GM23338 (cell line): ENCODE data around the gene CDK14. TPM values are rescaled to one million over a fixed set of nuclear protein-coding genes. Genes with fewer than 3 reads are reported as not detected.

ENCODE experiments used
- ATAC-seq: fragments of 200-7000 bp; cut with Tn5 transposase; 3 replicates; pipeline ENCODE4 v1.9.1; 2020
- DNase-seq: peaks from one replicate; pipeline ENCODE4 v3.0.0-alpha.2; 2015; ENCODE audit warnings: low spot score
- H2AFZ ChIP-seq: fragments of 200-600 bp; sonication (generic); 2 replicates; pipeline ENCODE4 v1.8.0; 2016; ENCODE audit warnings: antibody characterized with exemption, mild to moderate bottlenecking, moderate library complexity
- H3F3A ChIP-seq: fragments of 200-600 bp; sonication (generic); replicated peaks from 2 replicates; pipeline ENCODE4 v1.8.0; 2017; ENCODE audit warnings: antibody characterized with exemption, mixed run types, low read depth
- H3K27ac ChIP-seq: fragments of 200-600 bp; sonication (generic); 2 replicates; pipeline ENCODE4 v1.6.1; 2016; ENCODE audit warnings: low read depth
- H3K27me3 ChIP-seq: fragments of 200-600 bp; sonication (generic); 2 replicates; pipeline ENCODE4 v1.8.0; 2016; ENCODE audit warnings: mild to moderate bottlenecking, mixed run types, moderate library complexity; ENCODE audit not compliant: insufficient read depth
- H3K36me3 ChIP-seq: fragments of 200-600 bp; sonication (generic); 2 replicates; pipeline ENCODE4 v1.8.0; 2016; ENCODE audit warnings: mild to moderate bottlenecking; ENCODE audit not compliant: insufficient read depth
- H3K4me1 ChIP-seq: fragments of 200-600 bp; sonication (generic); 2 replicates; pipeline ENCODE4 v1.8.0; 2016; ENCODE audit warnings: mild to moderate bottlenecking, moderate library complexity; ENCODE audit not compliant: insufficient read depth
- H3K4me2 ChIP-seq: fragments of 200-600 bp; sonication (generic); 2 replicates; pipeline ENCODE4 v1.7.1; 2017; ENCODE audit warnings: mixed run types
- H3K4me3 ChIP-seq: fragments of 200-600 bp; sonication (generic); 2 replicates; pipeline ENCODE4 v1.6.1; 2016; ENCODE audit warnings: mixed run types
- H3K79me2 ChIP-seq: fragments of 200-600 bp; sonication (generic); replicated peaks from 2 replicates; pipeline ENCODE4 v1.8.0; 2017; ENCODE audit warnings: mild to moderate bottlenecking; ENCODE audit not compliant: insufficient read depth
- H3K9me2 ChIP-seq: fragments of 200-600 bp; sonication (generic); 2 replicates; pipeline ENCODE4 v1.8.0; 2017; ENCODE audit not compliant: insufficient read depth
- H4K20me1 ChIP-seq: fragments of 200-600 bp; sonication (generic); replicated peaks from 2 replicates; pipeline ENCODE4 v1.8.0; 2017; ENCODE audit warnings: mild to moderate bottlenecking; ENCODE audit not compliant: insufficient read depth
- H3K27ac Mint-ChIP-seq: 2 replicates; pipeline ENCODE4 v1.8.0; 2020; ENCODE audit warnings: inconsistent platforms, mild to moderate bottlenecking, moderate library complexity, mixed read lengths
- H3K27me3 Mint-ChIP-seq: 3 replicates; pipeline ENCODE4 v1.8.0; 2022; ENCODE audit warnings: low read depth, mild to moderate bottlenecking, moderate library complexity, mixed read lengths, inconsistent platforms; ENCODE audit not compliant: insufficient read depth, poor library complexity
- H3K36me3 Mint-ChIP-seq: 3 replicates; pipeline ENCODE4 v1.8.0; 2021; ENCODE audit warnings: low read depth, mild to moderate bottlenecking, inconsistent platforms, moderate library complexity, mixed read lengths
- H3K4me1 Mint-ChIP-seq: 3 replicates; pipeline ENCODE4 v1.8.0; 2020; ENCODE audit warnings: mild to moderate bottlenecking, inconsistent platforms, mixed read lengths
- H3K4me3 Mint-ChIP-seq: 3 replicates; pipeline ENCODE4 v1.8.0; 2021; ENCODE audit warnings: moderate library complexity, mild to moderate bottlenecking, inconsistent platforms, mixed read lengths
- H3K9me3 Mint-ChIP-seq: 3 replicates; pipeline ENCODE4 v1.8.0; 2020; ENCODE audit warnings: moderate library complexity, mild to moderate bottlenecking, inconsistent platforms, mixed read lengths
- EZH2 ChIP-seq: fragments of 200-600 bp; sonication (generic); IDR thresholded peaks from one replicate; pipeline ENCODE4 v1.8.0; 2017; ENCODE audit warnings: antibody characterized with exemption, mild to moderate bottlenecking, low read depth; ENCODE audit not compliant: unreplicated experiment
- EZH2phosphoT487 ChIP-seq: fragments of 200-600 bp; sonication (generic); IDR thresholded peaks from one replicate; pipeline ENCODE4 v1.8.1; 2018; ENCODE audit warnings: antibody characterized with exemption; ENCODE audit not compliant: unreplicated experiment
- JUNB ChIP-seq: IDR thresholded peaks from one replicate; pipeline ENCODE4 v1.6.1; 2016; ENCODE audit warnings: antibody characterized with exemption; ENCODE audit not compliant: unreplicated experiment
- NANOG ChIP-seq: IDR thresholded peaks from 2 replicates; pipeline ENCODE4 v1.6.1; 2016; ENCODE audit warnings: antibody characterized with exemption, borderline replicate concordance
- POLR2AphosphoS5 ChIP-seq: IDR thresholded peaks from 2 replicates; pipeline ENCODE4 v1.6.1; 2016; ENCODE audit warnings: antibody characterized with exemption, low read depth
- REST ChIP-seq: IDR thresholded peaks from one replicate; pipeline ENCODE4 v1.6.1; 2018; ENCODE audit warnings: antibody characterized with exemption; ENCODE audit not compliant: unreplicated experiment
- STAT1 ChIP-seq: IDR thresholded peaks from one replicate; pipeline ENCODE4 v1.6.1; 2016; ENCODE audit warnings: antibody characterized with exemption; ENCODE audit not compliant: unreplicated experiment
- ZNF114 ChIP-seq: fragments of 250-450 bp; sonication (Bioruptor Pico); IDR thresholded peaks from 2 replicates; pipeline ENCODE4 v1.5.0; 2020; ENCODE audit warnings: mild to moderate bottlenecking, moderate library complexity
- ZNF331 ChIP-seq: fragments of 250-450 bp; sonication (Bioruptor Pico); IDR thresholded peaks from 2 replicates; pipeline ENCODE4 v1.5.0; 2020; ENCODE audit warnings: low read depth, mild to moderate bottlenecking, moderate library complexity
- polyA plus RNA-seq: library from polyadenylated mRNA; unstranded; fragments of >200 nt; fragmentation: Nextera tagmentation; extraction: Ambion mirVana; gene quantifications from 2 replicates; pipeline ENCODE4 v1.2.1, GENCODE V29; 2016
- total RNA-seq: library from RNA; depleted of rRNA; stranded (reverse); fragments of >200 nt; shearing (Covaris generic); gene quantifications from 2 replicates; pipeline ENCODE4 v1.2.3, GENCODE V29; 2014
- TF ChIP-seq, protein P1 (sequence below), 2 experiments: fragments of 200-600 bp in 1 of 2; sonication (generic) in 1 of 2; conservative IDR thresholded peaks; 2 replicates each; pipeline versions ENCODE4 v1.5.1 to v1.6.1; 2016 to 2017; ENCODE audit warnings: antibody characterized with exemption in 2 of 2, low read depth in 2 of 2, mild to moderate bottlenecking in 2 of 2, moderate library complexity in 1 of 2

The CDK14 gene
- total and polyA plus RNA-seq, 2 experiments from 2014 or later, result 11.2 to 24.0 TPM

DNA sequence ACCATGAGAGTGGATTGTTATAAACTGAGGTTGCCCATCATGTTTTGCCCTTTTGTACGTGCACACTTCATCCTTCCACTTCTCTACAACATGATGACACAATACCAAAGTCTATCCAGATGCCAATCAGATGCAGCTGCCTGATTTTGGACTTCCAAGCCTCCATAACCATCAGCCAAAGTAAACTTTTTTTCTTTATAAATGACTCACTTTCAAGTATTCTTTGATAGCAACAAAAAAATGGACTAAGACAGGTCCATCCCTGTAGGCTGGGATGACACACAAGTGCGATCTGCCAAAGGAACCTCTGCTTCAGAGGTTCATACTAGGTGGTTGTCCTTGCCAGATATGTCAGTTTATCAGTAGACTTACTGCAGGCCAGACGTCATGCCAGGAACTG lies 347.9 kb downstream of the CDK14 start:
- H3K27ac Mint-ChIP-seq, result no peak overlapping the region; the same call in 1 of the 2 replicates
- no peaks in the 10 kb centered on the region for H3K9me3 Mint-ChIP-seq
- Histone ChIP-seq H3K27ac (no peak overlapping the region), H3K79me2 (no peaks in the 10 kb centered on the region), H2AFZ (no peak overlapping the region), H3F3A (no peaks in the 10 kb centered on the region), H4K20me1 (no peaks in the 10 kb centered on the region), H3K4me1 (no peaks in the 10 kb centered on the region), H3K27me3 (no peaks in the 10 kb centered on the region), H3K4me2 (no peak overlapping the region), H3K9me2 (no peaks in the 10 kb centered on the region), H3K4me3 (no peak overlapping the region), H3K36me3 (no peaks in the 10 kb centered on the region)
- H3K4me3 Mint-ChIP-seq, result no peak overlapping the region
- peaks cover 13% of the 10 kb centered on the region for H3K4me1 Mint-ChIP-seq
- DNase-seq (no peak), ATAC-seq (no peak)
- TF ChIP-seq POLR2AphosphoS5, result no peak
- TF ChIP-seq NANOG, result no peak
- no peak for TF ChIP-seq JUNB
- TF ChIP-seq EZH2phosphoT487, result no peak
- TF ChIP-seq EZH2, result no peak
- no peak for TF ChIP-seq ZNF331 (CRISPR knock-in tag)
- TF ChIP-seq STAT1, result no peak
- TF ChIP-seq, protein P1, sequence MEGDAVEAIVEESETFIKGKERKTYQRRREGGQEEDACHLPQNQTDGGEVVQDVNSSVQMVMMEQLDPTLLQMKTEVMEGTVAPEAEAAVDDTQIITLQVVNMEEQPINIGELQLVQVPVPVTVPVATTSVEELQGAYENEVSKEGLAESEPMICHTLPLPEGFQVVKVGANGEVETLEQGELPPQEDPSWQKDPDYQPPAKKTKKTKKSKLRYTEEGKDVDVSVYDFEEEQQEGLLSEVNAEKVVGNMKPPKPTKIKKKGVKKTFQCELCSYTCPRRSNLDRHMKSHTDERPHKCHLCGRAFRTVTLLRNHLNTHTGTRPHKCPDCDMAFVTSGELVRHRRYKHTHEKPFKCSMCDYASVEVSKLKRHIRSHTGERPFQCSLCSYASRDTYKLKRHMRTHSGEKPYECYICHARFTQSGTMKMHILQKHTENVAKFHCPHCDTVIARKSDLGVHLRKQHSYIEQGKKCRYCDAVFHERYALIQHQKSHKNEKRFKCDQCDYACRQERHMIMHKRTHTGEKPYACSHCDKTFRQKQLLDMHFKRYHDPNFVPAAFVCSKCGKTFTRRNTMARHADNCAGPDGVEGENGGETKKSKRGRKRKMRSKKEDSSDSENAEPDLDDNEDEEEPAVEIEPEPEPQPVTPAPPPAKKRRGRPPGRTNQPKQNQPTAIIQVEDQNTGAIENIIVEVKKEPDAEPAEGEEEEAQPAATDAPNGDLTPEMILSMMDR (conservative IDR thresholded peaks at IDR 0.05; ENCODE audit: low read depth in 2 of 2), result no peak
- no peak for TF ChIP-seq ZNF114
- TF ChIP-seq REST, result no peak
- H3K36me3 Mint-ChIP-seq, result no peaks in the 10 kb centered on the region
- no peaks in the 10 kb centered on the region for H3K27me3 Mint-ChIP-seq

- Mint-ChIP-seq H3K4me1 (peaks cover 13% of the 10 kb centered on the region), H3K27me3 (no peaks in the 10 kb centered on the region), H3K36me3 (no peaks in the 10 kb centered on the region), H3K9me3 (no peaks in the 10 kb centered on the region), H3K27ac (no peak overlapping the region; the same call in 1 of the 2 replicates), H3K4me3 (no peak overlapping the region)
- no peak overlapping the region for H3K4me3 ChIP-seq
- no peaks in the 10 kb centered on the region for H3F3A ChIP-seq
- H3K79me2 ChIP-seq, result no peaks in the 10 kb centered on the region
- H3K27ac ChIP-seq, result no peak overlapping the region
- ATAC-seq (no peak), DNase-seq (no peak)
- H3K9me2 ChIP-seq, result no peaks in the 10 kb centered on the region
- TF ChIP-seq POLR2AphosphoS5, result no peak
- TF ChIP-seq NANOG, result no peak
- no peak for TF ChIP-seq EZH2phosphoT487
- TF ChIP-seq EZH2, result no peak
- no peak for TF ChIP-seq JUNB
- no peak for TF ChIP-seq ZNF331 (CRISPR knock-in tag)
- no peak overlapping the region for H2AFZ ChIP-seq
- H3K36me3 ChIP-seq, result no peaks in the 10 kb centered on the region
- H3K4me1 ChIP-seq, result no peaks in the 10 kb centered on the region
- no peak overlapping the region for H3K4me2 ChIP-seq
- no peaks in the 10 kb centered on the region for H4K20me1 ChIP-seq
- no peaks in the 10 kb centered on the region for H3K27me3 ChIP-seq
Measured at GRCh38 chr7:90945104-90945787, 349.1 kb downstream of the CDK14 start.
